ENCODE data around the gene PRXL2B.
"Not testable (repeated sequence)": the region's sequence is repeated elsewhere in the genome, so short reads cannot be mapped to it uniquely, and the experiment has no call there.

PRXL2B gene

DNA sequence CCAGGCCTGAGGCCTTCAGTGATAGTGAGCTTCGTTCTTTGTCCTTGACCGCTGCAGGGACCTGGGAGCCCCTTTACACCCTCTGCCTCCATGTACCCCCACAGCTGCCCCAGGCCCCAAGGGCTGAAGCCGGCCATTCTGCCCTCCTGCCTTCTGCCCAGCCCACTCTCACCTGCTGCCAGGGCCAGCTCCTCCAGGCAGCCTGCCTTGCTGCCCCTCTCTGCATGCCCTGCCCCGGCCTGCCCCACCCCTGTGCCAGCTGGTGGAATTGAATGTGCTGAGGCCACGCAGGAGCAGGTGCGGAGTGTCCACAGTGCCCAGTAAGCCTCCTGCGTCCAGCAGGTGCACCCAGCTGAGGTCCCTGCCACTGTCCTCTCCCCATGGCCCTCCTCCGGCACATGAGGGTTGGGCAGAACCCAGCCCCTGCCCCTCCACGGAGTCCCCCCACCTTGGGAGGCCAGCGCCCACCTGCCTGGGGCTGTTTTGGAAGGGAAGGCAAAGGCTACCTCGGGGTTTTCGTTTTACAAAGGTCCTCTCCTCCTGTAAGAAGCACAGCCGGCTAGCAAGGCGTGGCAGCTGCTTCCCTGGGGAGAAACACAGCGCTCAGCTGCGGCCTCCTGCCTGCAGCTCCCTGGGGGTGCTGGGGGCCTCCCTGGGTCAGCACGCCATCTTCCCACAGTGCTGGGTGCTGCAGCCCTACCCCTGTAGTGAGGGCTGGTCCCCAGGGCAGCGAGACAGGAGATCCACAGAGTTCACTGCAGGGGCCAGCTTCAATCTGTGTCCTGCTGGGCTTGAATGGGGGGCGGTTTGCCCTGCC, 25.3 kb downstream of the PRXL2B start:
- no peak for DNase-seq (ENCODE audit: low read depth in 4 of 4, low spot score in 1 of 4)

DNA sequence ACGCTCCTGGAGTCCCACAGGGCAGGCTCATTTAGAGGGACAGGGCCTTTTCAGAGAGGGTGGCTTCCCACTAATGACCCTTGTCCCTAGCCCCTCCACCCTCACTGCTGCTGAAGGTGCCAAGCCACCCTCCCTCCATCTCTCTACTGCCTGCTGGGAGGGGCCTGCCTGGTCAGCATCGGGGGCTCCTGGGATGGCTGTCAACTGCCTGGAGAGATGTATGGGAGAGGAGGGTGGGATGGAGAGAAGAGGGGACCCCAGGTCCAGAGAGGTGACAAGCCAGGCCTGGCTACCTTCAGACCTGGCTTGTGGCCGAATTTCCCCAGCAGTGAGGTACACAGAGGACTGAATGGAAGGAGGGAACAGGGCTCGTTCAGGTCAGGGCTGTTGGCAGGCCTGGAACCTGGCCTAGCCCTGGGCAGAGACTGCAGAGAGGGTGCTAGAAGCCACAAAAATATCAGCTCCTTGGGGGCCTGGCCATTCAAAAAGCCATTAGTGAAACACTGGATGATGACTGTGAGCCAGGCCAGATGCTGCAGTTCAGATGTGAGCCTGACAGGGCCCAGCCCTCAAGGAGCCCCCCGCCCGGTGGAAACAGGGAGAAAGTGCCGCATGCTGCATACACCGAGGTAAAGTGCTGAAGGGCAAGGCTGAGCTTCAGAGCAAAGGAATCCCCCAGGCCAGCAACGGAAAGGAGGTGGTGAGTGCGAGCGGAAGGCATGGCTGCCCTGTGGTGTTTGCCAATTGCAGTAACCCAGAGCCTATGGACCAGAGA, 26.2 kb downstream of the PRXL2B start:
- no peak for DNase-seq (ENCODE audit: low read depth in 4 of 4, low spot score in 1 of 4)

DNA sequence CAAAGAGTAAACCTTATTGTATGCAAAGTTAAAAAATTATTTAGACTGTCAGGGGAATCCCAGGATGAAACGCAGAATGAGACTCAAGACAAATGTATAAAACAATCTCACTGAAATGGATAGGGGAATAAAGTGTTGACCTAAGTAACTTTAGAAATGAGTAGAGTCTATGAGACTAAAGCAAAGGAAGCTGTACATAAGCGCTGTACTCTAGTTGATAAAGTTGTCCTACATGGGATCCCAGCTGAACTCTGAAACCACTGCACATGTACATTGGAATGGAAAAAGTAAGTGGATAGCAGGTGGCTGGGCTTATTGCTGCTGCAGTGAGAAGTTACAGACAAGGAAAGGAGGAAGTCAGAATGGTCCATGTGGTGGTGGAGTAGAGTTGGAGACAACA, 27.6 kb downstream of the PRXL2B start:
- DNase-seq (ENCODE audit: low read depth in 4 of 4, low spot score in 1 of 4) = no peak

DNA sequence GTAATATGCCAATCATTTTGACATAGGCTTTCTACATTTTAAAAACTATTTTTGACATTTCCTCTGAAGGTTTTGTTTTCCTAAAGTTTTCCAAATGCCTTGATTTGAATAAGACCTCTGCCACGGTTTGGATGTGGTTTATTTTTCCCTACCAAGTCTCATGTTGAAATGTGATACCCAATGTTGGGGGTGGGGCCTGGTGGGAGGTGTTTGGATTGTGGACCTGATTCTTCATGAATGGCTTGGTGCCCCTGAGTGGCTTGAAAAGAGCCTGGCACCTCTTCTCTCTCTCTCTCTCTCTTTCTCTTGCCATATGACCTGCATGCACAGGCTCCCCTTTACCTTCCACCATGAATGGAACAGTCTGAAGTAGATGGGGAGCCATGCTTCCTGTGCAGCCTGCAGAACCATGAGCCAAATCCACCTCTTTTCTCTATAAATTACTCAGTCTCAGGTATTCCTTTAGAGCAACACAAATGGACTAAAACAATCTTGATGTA, 31.4 kb downstream of the PRXL2B start:
- no peak for DNase-seq (ENCODE audit: low read depth in 4 of 4, low spot score in 1 of 4)

DNA sequence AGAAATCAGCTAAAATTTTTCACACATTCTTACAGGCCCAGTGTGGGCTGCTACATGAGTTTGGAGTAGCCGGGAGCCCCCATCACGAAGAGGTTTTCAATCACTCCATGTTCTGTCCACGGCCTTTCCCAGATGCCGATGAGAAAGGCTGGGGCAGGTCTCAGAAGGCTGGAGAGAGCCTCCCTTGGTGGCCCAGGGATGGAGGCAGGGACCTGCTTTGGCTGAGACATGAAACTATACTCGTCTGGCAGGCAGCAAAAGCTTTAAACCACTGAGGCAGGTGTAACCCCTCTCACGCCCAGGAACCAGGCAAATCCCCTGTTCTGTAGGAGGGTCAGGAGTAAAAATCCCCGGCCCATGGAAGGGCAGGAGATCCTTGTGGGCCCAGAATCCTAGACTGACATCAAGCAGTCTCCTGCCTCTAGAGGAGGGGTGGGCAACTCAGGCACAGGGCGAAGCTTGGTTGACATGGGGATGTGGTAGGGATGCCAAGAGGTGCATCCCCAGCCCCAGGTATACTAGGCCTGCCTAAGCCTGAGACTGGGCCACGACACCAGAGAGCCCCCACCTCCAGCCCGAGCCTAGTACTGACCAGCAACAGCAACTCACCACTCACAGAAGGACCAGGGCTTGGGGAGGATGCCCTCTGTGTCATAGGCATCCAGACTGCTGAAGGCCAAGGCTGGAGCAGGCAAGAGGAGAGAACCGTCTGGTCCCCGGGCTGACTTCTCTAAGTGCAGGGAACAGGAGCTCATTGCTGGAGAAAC, 37.2 kb downstream of the PRXL2B start:
- DNase-seq (ENCODE audit: low read depth in 4 of 4, low spot score in 1 of 4) = no peak

DNA sequence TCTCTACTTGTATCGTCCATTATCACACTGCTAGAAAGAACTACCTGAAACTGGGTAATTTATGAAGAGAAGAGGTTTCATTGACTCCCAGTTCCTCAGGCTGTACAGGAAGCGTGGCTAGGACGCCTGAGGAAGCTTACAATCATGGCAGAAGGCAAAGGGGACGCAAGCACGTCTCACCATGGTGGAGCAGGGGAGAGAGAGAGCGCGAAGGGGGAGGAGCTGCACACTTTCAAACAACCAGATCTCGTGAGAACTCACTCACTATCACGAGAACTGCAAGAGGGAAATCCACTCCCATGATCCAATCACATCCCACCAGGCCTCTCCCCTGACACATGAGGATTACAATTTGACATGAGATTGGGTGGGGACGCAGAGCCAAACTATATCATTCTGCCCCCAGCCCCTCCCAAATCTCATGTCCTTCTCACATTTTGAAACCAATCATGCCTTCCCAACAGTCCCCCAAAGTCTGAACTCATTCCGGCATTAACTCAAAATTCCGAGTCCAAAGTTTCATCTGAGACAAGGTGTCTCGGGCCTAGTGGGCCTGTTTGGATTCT, 38.2 kb downstream of the PRXL2B start:
- no peak for DNase-seq (ENCODE audit: low read depth in 4 of 4, low spot score in 1 of 4)

DNA sequence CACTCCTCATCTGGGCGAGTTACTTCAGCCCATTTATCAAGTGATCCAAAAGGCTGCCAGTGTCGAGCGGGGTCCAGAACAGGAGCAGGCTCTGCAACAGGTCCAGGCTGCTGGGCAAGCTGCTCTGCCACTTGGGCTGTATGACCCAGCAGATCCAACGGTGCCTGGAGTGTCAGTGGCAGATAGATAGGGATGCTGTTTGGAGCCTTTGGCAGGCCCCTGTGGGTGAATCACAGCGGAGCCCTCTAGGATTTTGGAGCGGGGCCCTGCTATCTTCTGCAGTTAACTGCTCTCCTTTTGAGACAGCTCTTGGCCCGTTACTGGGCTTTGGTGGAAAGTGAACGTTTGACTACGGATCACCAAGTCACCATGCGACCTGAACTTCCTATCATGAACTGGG, 38.7 kb downstream of the PRXL2B start:
- no peak for DNase-seq (ENCODE audit: low read depth in 4 of 4, low spot score in 1 of 4)

DNA sequence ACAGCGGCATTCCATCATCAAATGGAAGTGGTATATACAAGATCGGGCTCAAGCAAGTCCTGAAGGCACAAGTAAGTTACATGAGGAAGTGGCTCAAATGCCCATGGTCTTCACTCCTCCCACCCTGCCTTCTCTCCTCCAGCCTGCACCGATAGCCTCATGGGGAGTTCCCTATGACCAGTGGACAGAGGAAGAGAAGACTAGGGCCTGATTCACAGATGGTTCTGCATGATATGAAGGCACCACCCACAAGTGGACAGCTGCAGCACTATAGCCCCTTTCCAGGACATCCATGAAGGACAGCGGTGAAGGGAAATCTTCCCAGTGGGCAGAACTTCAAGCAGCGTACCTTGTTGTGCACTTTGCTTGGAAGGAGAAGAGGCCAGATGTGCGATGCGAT, 39.2 kb downstream of the PRXL2B start:
- not testable (repeated sequence) for DNase-seq (ENCODE audit: low read depth in 4 of 4, low spot score in 1 of 4)

DNA sequence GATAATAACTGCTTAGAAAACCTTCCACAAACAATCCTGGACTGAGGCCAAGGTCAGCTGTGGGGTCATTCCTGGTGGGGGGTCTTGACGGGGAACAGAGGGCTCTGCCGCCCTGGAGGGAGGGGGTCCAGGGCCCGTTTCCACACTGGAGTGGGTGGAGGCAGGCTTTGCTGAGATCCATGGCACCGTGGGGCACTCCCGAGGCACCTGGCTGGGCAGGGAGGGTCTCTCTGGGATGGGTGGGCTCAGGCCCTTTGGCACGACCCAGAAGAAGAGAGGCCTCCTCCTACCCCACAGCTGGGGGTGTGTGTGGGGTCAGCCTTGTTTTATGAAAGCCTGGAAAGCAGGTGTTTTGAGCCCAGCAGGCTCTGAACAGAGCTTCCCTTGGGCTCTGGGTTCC, 41.2 kb downstream of the PRXL2B start:
- DNase-seq (ENCODE audit: low read depth in 4 of 4, low spot score in 1 of 4) = no peak

DNA sequence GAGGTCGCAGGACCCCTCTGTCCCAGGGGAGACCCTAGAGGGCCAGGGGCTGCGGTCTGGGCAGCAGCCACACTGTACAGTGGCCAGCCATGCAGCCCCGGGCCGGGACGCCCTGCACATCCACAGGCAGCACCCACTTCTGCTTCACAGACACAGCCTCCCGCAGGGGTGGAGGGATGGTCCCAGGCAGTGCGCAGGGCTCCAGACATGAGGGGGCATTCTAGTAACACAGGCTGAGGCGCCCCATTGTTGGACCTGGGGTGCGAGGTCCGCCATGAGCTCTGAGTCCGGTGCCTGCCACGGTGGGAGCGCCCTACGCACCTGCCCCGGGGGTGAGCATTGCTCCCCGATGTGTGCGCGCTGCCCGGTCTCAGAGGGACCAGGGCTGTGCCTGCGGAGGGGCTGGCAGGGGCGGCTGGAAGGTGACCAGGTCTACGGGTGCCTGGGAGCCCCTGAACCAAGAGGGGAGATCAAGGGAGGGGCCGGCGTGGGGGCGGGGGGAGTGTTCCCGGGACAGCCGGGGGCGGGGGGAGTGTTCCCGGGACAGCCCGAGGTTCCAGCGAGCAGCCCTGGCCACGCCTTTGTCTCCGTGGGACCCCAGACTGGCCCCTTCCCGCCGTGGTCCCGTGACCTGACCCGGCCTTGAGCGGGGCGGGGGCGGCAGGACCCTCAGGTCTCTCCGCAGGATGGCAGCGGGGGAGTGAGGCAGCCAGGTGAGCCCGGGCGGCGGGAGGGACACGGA, 41.8 kb downstream of the PRXL2B start:
- DNase-seq (ENCODE audit: low read depth in 4 of 4, low spot score in 1 of 4) = no peak

DNA sequence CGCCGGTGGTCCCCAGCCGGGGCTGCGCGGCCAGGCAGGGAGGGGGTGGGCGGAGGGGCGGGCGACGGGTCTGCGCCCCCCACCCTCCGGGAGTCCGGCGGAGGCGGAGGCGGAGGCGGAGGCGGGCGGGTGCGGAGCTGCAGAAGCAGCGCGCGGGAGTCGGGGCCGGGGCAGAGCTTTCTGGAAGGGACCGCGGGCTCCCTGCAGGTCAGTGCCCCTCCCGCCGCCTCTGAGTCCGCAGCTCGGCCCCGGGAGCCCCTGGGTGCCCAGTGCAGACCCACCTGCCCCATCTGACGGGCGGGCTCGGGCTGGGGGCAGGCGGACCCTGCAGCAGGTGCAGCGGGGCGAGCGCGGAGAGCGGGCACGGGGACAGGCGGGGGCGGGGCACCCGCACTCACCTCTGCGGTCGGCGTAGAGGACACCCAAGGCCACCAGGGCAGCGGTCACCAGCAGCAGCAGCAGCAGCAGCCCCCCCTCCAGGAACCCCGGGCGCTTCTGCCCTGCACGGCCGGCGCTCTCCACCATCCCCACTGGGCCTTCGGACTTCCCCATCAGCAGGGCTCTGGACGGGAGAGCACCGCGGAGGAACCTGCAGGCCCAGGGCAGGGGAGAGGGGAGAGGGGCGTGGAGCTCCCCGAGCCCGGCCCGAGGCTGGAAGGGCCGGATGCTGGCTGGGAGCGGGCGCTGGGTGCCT, 42.5 kb downstream of the PRXL2B start:
- DNase-seq (ENCODE audit: low read depth in 4 of 4, low spot score in 1 of 4) = no peak

DNA sequence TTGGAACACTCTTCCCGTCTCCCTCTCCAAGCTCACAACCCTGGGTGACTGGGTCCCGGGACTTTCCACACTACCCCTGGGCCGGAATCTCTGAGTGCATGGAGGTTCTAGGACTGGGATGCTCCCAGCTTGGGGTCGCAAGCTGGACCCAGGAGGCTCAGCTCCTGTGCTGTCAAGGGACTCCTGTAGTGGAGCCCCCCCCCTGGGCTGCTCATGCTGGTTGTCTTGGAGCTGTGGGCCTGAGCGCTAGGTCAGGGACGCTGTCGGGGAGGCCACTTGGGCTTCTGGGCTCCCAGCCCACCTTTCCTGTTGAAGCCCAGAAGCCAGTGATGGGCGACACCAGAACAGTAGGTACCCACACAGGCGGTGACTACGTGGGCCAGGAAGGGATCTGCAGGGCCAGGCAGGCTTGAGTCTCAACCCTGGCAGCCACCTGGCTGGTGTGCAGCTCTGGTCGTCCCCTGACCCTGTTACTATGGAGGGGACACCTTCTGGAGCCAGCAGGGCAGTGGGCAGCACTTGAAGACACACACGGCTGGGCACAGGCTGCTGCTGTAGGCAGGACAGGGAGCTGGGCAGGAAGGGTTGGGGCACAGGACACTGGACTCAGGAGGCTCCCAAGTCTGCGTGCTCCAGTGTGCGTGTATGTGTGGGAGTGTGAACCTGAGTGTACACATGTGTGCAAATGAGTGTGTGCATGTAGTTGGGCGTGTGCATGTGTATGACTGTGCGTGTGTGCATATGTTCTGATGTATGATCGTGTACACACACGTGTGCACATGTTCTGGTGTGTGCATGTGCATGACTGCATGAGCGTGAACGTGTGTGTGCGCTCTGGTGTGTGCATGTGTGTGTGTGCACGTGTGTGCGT, 43.3 kb downstream of the PRXL2B start:
- no peak for DNase-seq (ENCODE audit: low read depth in 4 of 4, low spot score in 1 of 4)

DNA sequence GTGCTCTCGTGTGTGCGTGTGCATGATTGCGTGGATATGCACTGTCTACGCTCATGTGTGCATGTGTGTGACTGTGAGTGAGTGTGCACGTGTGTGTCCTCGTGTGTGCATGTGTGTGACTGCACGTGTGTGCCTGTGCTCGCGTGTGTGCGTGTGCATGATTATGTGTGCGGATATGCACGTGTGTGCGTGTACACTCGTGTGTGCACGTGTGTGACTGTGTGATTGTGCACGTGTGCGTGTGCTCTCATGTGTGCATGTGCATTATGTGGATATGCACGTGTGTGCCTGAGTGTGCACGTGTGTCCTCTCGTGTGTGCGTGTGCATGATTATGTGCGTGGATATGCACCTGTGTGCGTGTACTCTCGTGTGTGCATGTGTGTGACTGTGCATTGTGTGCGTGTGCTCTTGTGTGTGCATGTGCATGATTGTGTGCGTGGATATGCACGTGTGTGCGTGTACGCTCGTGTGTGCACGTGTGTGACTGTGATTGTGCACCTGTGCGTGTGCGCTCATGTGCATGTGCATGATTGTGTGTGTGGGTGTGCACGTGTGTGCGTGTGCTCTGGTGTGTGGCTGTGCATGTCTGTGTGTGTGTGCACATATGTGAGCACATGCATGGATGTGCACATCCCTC, 44.0 kb downstream of the PRXL2B start:
- DNase-seq (ENCODE audit: low read depth in 4 of 4, low spot score in 1 of 4) = no peak

DNA sequence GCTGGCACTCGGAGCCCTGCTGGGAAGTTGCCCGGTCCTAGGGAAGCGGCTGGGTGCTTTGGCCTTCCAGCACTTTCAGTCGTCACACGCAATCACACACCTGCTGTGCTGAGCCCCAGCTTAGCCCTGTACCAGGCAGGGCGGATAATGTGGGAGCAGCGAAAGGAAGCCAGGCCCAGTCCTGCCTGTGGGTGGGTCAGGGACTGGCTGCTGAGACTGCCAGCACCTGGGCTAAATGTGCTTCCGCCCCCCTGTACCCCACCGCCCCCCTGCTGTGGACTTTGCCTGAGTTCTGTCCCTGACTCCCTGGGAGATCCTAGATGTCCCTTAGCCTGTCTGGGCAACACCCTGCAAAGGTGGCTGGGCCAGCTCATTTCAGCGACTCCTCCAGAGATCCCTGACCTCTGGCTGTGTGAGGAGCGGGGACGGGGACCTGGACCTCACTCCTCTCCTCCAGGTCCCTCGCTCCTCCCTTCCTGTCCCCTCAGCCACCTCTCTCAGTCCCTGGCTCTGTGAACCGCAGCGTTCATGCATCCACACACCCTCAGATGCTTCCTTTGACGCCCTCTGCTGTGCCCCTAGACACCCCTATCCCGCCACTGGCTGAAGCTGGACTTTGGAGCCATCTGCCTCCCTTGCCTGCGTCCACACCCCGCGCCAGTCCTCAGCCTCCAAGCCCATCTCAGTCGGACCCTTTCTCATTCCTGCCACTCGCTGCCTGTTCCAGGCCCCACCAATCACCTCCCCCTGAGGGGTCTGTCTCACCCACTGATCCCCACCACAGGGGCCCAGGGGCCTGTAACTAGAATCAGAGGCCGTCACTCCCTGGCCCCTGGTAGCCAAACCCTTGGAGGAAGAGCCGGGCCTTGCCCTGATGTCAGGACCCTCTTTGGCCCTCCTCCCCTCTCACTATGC, 44.8 kb downstream of the PRXL2B start:
- no peak for DNase-seq (ENCODE audit: low read depth in 4 of 4, low spot score in 1 of 4)

DNA sequence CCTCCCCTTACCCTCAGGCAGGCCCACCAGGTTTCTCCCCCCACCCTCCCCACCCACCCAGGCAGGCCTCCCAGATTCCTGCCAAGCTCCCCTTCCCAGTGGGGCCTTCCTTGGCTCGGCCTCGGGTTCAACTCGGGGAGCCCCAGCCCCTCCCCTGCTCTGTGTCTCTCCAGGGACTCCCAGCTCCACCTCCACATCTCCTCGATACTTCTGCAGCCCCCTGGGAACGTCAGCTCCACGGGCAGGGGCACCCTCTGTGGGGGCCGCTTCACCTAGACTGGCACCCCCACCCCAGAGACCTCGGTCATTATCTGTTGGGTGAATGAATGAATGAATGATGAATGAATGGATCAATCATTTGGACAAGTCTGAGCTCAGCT, 45.5 kb downstream of the PRXL2B start:
- DNase-seq (ENCODE audit: low read depth in 4 of 4, low spot score in 1 of 4) = no peak

DNA sequence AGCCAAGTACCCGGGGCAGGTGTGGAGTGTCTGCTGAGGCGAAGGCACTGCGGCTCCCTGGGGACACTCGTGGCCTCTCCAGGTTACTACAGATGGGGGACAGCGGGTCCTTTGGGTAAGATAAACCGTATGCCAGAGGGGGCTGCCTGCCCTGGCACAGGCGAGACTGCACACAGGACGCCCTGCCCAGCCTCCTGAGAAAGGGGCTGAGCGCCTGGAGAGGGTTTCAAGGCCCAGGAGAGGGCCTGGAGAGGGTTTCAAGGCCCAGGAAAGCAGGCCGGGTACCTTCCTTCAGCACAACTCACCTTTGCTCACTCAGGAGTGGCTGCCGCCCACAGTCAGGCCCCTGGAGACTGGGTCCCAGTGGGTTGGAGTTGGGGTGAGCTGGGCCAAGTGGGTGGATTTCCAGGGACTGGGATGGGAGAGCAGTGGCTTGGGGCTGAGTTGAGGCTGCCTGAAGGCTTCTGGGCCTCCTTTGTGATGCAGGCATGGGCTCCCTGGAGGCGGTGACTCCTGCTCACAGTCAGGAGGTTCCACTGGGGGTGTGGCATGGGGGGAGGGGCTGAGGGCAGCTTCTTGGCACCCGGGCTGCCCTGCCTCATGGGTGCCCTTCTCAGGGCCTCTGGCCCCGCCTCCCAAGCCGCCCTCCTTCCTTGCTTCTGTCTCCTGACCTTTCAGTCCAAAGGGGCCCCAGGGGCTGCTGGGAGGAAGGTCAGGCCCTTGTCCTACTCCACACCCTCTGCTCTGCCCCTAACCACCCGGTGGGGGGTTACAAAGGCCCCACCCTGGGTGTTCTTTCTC, 46.2 kb downstream of the PRXL2B start, which contains the start of gene MMEL1:
Gene MMEL1 (minus strand): TSS at position 456 of the 801 bp plus-strand sequence. CDS start 3,532 bp downstream, outside the sequence.
- DNase-seq (ENCODE audit: low read depth in 4 of 4, low spot score in 1 of 4) = no peak

Data from stimulated activated CD4-positive, alpha-beta T cell treated with anti-CD3 and anti-CD28 coated beads, Interleukin-1b, Interleukin-23, amount 100 ng/mL, for 24 hours (primary cell).